ENCODE measurements around the gene PEX16. TPM values are rescaled to one million over a fixed set of nuclear protein-coding genes. Genes with fewer than 3 reads are reported as not detected.

The PEX16 gene
- total and polyA plus RNA-seq, 2 of the 13 experiments (the other 11 are each of a cell fraction or from before 2014, with no cell fraction given) = 12.5 to 21.8 TPM

GRCh38 chr11:45921561-45922424, 4.1 kb upstream of the PEX16 start (continued):
- TF ChIP-seq, protein P1, sequence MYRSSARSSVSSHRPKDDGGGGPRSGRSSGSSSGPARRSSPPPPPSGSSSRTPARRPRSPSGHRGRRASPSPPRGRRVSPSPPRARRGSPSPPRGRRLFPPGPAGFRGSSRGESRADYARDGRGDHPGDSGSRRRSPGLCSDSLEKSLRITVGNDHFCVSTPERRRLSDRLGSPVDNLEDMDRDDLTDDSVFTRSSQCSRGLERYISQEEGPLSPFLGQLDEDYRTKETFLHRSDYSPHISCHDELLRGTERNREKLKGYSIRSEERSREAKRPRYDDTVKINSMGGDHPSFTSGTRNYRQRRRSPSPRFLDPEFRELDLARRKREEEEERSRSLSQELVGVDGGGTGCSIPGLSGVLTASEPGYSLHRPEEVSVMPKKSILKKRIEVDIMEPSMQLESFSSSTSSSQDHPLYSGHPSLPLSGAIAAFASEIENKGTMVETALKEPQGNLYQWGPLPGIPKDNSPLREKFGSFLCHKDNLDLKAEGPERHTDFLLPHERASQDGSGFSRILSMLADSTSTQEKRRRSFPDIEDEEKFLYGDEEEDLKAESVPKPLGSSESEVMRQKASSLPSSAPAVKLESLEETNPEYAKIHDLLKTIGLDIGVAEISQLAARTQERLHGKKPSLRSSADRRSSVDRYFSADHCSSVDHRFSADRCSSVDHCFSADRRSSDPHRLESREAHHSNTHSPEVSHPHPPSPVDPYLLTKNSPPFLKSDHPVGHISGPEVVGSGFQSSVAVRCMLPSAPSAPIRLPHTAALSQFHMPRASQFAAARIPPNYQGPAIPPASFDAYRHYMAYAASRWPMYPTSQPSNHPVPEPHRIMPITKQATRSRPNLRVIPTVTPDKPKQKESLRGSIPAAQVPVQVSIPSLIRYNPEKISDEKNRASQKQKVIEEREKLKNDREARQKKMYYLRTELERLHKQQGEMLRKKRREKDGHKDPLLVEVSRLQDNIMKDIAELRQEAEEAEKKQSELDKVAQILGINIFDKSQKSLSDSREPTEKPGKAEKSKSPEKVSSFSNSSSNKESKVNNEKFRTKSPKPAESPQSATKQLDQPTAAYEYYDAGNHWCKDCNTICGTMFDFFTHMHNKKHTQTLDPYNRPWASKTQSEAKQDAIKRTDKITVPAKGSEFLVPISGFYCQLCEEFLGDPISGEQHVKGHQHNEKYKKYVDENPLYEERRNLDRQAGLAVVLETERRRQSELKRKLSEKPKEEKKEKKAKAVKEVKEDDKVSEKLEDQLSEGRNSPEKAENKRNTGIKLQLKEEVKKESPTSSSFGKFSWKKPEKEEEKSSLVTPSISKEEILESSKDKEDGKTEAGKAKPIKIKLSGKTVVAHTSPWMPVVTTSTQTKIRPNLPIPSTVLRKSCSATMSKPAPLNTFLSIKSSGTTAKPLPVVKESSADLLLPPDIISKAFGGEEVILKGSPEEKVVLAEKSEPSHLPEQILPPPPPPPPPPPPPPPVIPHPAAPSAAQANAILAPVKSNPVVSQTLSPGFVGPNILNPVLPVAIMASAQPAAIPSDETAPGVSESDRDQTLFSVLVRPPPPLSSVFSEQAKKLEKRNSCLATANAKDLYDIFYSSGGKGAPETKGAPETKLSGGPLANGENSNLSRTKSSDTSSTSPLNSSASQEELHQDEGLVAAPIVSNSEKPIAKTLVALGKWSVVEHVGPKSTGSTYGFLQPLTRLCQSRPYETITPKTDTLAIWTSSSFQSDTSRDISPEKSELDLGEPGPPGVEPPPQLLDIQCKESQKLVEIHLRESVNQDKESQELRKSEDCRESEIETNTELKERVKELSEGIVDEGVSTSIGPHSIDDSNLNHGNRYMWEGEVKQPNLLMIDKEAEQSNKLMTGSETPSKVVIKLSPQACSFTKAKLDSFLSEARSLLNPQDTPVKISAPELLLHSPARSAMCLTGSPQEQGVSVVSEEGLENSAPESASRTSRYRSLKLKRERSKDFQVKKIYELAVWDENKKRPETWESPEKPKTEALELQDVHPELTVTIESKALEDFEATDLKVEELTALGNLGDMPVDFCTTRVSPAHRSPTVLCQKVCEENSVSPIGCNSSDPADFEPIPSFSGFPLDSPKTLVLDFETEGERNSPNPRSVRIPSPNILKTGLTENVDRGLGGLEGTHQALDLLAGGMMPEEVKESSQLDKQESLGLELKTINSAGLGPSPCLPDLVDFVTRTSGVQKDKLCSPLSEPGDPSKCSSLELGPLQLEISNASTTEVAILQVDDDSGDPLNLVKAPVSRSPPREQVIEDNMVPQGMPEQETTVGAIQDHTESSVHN (CRISPR knock-in tag; IDR thresholded peaks at IDR 0.05) = no peak
- TF ChIP-seq XRCC5 (optimal IDR thresholded peaks at IDR 0.05; ENCODE audit: low read length) (peak; percentile 40), ZNF580 (CRISPR knock-in tag; IDR thresholded peaks at IDR 0.05; ENCODE audit: borderline replicate concordance, low read depth) (no peak), USF2 (IDR thresholded peaks at IDR 0.05; ENCODE audit: low read depth, low read length) (no peak), USF2 (CRISPR knock-in tag; IDR thresholded peaks at IDR 0.05; ENCODE audit: borderline replicate concordance) (no peak), ELF4 (CRISPR knock-in tag; IDR thresholded peaks at IDR 0.05; ENCODE audit: borderline replicate concordance) (no peak), ZNF792 (CRISPR knock-in tag; IDR thresholded peaks at IDR 0.05) (no peak), PRPF4 (IDR thresholded peaks at IDR 0.05; ENCODE audit: low read depth, low read length, poor library complexity, severe bottlenecking) (no peak), ELK4 (CRISPR knock-in tag; IDR thresholded peaks at IDR 0.05; ENCODE audit: borderline replicate concordance) (no peak), ZFP1 (CRISPR knock-in tag; IDR thresholded peaks at IDR 0.05) (no peak), REPIN1 (CRISPR knock-in tag; IDR thresholded peaks at IDR 0.05; ENCODE audit: borderline replicate concordance, low read depth) (no peak)
- TF ChIP-seq, protein P2, sequence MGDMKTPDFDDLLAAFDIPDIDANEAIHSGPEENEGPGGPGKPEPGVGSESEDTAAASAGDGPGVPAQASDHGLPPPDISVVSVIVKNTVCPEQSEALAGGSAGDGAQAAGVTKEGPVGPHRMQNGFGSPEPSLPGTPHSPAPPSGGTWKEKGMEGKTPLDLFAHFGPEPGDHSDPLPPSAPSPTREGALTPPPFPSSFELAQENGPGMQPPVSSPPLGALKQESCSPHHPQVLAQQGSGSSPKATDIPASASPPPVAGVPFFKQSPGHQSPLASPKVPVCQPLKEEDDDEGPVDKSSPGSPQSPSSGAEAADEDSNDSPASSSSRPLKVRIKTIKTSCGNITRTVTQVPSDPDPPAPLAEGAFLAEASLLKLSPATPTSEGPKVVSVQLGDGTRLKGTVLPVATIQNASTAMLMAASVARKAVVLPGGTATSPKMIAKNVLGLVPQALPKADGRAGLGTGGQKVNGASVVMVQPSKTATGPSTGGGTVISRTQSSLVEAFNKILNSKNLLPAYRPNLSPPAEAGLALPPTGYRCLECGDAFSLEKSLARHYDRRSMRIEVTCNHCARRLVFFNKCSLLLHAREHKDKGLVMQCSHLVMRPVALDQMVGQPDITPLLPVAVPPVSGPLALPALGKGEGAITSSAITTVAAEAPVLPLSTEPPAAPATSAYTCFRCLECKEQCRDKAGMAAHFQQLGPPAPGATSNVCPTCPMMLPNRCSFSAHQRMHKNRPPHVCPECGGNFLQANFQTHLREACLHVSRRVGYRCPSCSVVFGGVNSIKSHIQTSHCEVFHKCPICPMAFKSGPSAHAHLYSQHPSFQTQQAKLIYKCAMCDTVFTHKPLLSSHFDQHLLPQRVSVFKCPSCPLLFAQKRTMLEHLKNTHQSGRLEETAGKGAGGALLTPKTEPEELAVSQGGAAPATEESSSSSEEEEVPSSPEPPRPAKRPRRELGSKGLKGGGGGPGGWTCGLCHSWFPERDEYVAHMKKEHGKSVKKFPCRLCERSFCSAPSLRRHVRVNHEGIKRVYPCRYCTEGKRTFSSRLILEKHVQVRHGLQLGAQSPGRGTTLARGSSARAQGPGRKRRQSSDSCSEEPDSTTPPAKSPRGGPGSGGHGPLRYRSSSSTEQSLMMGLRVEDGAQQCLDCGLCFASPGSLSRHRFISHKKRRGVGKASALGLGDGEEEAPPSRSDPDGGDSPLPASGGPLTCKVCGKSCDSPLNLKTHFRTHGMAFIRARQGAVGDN (CRISPR knock-in tag; IDR thresholded peaks at IDR 0.05) = peak; percentile 75
